Measurements from ENCODE around the gene HMHB1.

The HMHB1 gene

GRCh38 chr5:143812085-143812705 lies at the start of gene HMHB1:
Gene HMHB1 (plus strand): TSS chr5:143812161.
- DNase-seq = no peak

DNA sequence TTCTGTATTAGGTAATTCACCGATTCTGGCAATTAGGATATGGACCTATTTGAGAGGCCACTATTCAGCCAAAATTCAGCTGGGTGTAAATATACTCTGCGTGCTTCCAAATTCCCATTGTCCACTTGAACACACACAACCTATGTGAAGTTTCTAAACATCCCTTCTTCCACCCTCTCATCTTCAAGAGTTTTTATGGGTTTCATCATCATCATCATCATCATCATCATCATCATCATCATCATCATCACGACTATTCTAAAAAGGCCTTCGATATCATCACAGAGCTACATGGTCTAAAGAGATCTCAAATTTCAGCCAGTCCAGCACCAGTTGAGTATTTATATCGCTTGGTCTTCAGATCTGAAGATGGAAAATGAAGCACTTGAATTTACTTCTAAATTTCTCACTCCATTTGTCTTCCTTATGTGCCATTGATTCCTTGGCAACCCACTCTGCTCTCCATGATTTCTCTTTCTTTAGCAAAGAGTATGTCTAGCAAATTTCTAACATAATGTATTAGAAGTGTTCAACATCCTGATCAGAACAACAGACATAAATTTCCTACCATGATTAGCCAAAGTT lies 49.2 kb upstream of the HMHB1 start:
- DNase-seq = no peak

DNA sequence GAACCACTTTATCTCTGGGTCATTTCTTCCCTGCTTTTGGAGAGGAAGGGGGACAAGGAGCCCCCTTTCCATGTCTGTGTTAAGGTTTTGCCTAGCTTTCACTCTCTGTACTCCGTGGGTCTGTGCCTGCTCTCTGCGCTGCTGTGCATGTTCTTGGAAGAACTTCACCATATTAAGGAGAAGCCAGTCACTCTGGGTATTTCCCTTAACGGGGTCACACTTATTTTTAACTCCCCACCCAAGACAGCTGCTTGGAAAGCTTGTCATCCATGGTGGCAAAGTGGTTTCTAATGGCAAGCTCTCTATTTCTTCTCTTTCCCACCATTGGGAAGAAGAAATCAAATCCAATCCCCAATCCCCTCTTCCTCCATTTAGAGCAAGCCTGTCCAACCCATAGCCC lies 44.8 kb upstream of the HMHB1 start:
- no peak for DNase-seq

GRCh38 chr5:143769026-143769786 lies 42.8 kb upstream of the HMHB1 start:
- DNase-seq = no peak

DNA sequence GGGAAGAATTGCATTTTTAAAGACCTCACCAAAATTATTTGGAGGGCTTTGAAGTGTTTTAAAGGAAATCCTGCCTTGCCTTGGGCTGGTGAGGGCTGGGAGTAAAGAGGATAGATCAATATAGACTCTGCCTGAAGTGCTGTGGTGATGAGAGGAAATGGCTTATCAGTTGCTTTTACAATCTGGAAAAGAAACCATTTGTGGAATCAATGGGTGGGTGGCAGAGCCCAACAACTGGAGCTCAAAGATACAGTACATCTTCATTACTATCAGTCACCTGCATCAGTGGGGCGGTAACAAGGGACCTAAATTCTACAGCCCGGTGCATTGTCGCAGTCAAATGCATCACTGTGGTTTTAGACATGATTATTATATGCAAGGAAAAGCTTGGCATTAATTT lies 41.5 kb upstream of the HMHB1 start:
- no peak for DNase-seq

- DNase-seq = no peak
Observed at GRCh38 chr5:143771189-143771588, 40.8 kb upstream of the HMHB1 start.

GRCh38 chr5:143771602-143772001 lies 40.4 kb upstream of the HMHB1 start:
- DNase-seq = no peak

- DNase-seq = no peak
Observed at GRCh38 chr5:143772621-143773020, 39.3 kb upstream of the HMHB1 start.

DNA sequence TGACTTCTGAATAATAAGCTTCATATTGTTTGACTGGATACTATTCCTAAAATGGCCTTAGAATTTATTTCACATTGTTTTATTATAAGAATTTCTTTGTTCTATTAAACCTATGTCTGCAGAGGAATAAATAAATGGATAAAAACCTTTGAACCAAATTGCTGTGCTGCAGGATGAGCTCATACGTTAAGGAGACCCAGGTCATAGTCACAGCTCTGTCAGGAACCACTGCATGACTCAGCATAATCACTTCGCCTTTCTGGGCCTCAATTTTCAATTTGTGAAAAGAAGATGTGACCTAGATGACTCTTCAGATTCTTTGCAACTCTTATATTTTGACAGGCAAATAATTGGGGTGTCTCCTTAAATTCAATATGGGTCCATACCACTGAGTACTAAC lies 36.7 kb upstream of the HMHB1 start:
- DNase-seq = no peak

DNA sequence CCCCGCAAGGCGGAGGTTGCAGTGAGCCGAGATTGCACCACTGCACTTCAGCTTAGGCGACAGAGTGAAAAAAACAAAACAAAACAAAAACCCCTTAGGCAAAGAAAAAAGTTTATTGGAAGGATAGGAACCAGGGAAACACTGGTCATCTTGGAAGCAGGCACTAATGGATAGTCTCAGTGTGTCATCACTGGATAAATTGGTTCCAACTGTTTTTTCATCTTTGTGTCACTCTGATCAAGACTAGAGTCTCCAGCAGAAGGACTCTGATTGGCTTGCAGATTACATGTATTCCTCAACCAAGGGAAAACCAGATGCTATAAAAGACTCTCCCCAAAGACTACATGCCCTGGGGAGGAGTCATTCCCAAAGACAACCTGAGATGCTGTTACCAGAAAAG lies 35.0 kb upstream of the HMHB1 start:
- DNase-seq = no peak

GRCh38 chr5:143779506-143779905 lies 32.5 kb upstream of the HMHB1 start:
- no peak for DNase-seq

- no peak for DNase-seq
Observed at GRCh38 chr5:143781993-143782520, 29.9 kb upstream of the HMHB1 start.

GRCh38 chr5:143782588-143783386 lies 29.2 kb upstream of the HMHB1 start:
- DNase-seq = no peak

DNA sequence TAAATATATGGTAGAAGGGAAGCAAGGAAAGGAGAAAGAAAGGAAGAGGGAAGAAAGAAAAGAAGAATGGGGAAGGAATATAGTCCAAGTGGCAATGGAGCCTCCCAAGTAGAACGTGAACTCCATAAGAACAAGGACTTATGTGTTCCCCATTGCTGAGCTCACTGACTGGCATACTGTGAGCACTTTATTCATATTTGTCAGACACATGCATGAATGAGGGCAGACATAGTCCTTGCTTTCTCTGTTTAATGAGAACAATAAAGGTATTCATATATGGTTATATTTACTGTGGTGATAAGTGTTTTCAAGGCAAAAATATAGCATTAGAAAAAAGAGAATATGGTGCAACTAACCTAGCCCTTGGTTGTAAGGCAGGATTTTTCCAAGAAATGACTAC lies 23.6 kb upstream of the HMHB1 start:
- DNase-seq = no peak

- no peak for DNase-seq
Observed at GRCh38 chr5:143790457-143791112, 21.4 kb upstream of the HMHB1 start.

GRCh38 chr5:143791848-143792731 lies 19.9 kb upstream of the HMHB1 start:
- no peak for DNase-seq

DNA sequence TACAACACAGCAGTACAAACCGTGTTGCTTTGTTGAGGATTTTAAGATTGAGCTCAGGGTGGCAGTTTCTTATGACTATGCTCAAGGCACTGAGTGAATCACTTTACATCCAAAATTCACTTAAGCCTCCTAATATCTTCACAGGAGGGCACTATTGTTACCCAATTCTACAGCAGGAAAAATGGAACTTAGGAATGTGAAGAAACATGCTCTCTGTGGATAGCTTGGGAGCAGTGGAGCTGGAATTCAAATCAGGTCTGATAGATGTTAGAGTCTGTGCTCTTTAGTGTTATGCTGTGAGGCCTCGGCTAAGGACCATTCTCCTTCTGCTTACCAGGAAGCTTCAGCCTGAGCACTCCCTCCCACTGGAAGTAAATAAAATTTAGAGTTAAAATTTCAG lies 18.7 kb upstream of the HMHB1 start:
- no peak for DNase-seq

GRCh38 chr5:143796125-143796524 lies 15.8 kb upstream of the HMHB1 start:
- DNase-seq = no peak

GRCh38 chr5:143796753-143797152 lies 15.2 kb upstream of the HMHB1 start:
- DNase-seq = no peak

- DNase-seq = no peak
Observed at GRCh38 chr5:143800715-143801114, 11.2 kb upstream of the HMHB1 start.

GRCh38 chr5:143801252-143801939 lies 10.6 kb upstream of the HMHB1 start:
- no peak for DNase-seq
